GM20000 (cell line): ENCODE data around the gene SPG7.

ENCODE experiments used
- DNase-seq: peaks from one replicate; pipeline ENCODE4 v3.0.0; 2012; ENCODE audit warnings: low spot score
- CTCF ChIP-seq: IDR thresholded peaks from 2 replicates; pipeline ENCODE4 v1.5.1; 2012; ENCODE audit warnings: mild to moderate bottlenecking, control low read depth; ENCODE audit errors: extremely low read depth, missing control alignments

Gene SPG7

GRCh38 chr16:89481356-89481955 lies 26.7 kb upstream of the SPG7 start:
- no peak for DNase-seq
- TF ChIP-seq CTCF, result no peak

GRCh38 chr16:89482150-89482816 lies 25.9 kb upstream of the SPG7 start:
- DNase-seq, result no peak
- TF ChIP-seq CTCF, result no peak

DNA sequence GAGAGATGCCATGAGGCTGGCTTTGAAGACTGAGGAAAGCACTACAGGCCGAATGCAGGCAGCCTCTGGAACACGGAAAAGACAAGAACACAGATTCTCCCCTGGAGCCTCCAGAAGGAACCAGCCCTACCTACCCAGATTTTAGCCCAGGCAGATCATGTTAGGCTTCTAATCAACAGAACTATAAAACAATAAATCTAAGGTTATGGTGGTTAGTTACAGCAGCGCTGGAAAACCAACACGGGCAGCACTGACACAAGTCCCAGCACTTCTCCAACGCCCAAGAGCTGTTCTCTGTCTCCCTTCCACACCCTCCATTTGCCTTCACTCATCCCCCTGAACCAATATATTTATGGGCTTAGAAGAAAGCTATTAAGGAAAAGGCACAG lies 25.4 kb upstream of the SPG7 start:
- TF ChIP-seq CTCF, result no peak
- no peak for DNase-seq

GRCh38 chr16:89484041-89484501 lies 24.1 kb upstream of the SPG7 start:
- no peak for DNase-seq
- TF ChIP-seq CTCF, result no peak

DNA sequence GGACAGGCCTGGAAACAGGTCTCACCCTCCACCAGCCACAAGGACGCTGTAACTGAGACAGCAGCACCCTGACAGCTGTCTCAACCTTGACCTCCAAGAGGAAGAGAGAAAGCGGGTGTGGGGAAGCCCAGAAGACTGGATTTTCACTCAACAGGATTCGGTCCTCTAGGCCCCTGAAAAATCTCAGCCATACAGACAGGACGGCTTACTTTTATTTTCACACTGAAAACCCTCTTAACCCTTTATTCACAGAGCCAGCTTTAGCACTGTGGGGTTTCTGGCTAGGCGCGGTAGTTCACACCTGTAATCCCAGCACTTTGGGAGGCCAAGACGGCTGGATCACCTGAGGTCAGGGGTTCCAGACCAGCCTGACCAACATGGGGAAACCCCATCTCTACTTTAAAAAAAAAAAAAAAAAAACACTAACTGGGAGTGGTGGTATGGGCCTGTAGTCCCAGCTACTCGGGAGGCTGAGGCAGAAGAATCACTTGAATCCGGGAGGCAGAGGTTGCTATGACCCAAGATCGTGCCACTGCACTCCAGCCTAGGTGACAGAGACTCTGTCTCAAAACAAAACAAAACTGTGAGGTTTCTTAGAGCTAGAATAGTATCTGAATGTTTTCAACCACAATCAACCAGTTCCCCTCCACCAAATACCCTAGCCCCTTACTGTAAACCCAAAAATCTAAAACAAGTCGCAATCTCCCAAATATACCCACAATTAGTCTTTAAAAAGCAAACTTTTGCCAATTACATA lies 23.1 kb upstream of the SPG7 start:
- TF ChIP-seq CTCF, result no peak
- DNase-seq, result no peak

DNA sequence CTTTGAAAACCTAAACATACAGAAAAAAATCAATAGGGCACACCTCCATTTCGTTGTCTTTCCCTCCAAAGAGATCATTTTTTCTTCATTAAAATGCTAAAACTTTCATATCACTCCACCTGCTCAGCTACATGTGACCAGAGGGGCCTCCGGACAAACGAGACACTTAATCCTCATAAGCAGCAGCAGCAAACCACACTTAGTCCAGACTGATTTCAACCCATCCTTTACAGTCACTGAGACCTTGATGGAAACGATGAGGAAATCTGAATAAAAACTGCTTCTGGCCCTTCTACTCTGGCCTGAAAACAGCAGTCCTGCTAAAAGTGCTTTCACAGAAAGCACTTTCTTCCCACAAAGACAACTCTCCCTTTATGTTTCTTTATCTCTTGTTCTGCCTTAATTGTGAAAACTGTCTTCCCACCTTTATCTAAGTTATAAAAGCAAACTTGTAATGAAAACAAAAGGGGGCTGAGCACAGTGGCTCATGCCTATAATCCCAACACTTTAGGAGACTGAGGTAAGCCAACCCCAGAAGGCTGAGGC lies 22.4 kb upstream of the SPG7 start:
- DNase-seq, result no peak
- no peak for TF ChIP-seq CTCF
